NK-92 treated with Interleukin-12 subunit alpha and Interleukin-12 subunit beta, amount 100 ng/mL, for 24 hours (cell line): ENCODE results near the gene SCTR.

Experiments used
- DNase-seq: peaks from one replicate; lab custom pipeline; 2025; lab: John Stamatoyannopoulos, UW

Gene SCTR

DNA sequence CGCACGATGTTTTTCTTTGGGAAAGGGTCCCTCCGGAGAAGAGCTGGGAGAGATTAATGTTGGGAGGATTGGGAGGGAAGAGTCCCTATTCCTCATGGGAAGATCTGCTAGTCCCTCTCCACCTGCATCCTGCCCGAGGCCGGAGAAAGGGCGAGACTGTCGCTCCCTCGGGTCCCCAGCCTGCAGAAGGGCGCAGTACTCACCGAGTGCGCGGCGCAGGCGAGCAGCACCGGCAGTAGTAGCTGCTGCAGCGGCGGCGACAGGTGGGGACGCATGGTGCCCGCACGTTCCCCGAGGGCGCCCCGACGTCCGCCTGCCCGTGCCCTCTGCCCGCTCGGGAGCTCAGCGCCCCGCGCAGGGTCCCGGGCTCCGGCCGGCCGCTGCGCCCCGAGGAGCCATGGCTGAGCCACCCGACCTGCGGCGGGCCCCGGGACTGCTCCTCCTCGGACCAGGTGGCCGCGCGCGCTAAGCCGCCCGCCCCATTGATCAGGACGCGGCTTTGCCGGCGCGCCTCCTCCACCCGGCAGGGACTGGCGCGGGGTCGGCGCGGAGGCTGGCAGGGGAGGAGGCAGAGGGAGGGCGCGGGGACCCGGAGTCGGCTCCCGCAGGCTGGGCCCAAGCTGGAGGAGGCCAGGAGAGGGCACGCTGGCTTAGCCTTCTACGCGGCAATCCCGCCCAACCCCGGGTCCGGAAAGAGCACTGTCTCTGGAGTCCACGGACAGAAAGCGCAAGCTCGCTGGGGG, at the start of gene SCTR:
TSS of gene SCTR (minus strand) at position 532 of the 743 bp plus-strand sequence. CDS start at position 275, 257 bp downstream.
- no peak for DNase-seq

DNA sequence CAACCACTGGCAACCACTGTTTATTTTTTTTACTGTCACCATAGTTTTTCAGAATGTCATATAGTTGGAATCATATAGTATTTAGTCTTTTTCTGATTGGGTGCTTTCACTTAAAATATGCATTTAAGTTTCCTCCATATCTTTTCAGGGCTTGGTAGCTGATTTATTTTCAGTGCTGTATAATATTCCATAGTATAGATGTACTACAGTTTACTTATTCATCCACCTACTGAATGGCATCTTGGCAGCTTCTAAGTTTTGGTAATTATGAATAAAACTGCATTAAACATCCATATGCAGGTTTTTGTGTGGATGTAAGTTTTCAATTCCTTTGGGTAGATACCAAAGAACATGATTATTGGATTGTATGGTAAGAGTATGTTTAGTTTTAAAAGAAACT, 43.0 kb upstream of the SCTR start:
- DNase-seq = no peak

DNA sequence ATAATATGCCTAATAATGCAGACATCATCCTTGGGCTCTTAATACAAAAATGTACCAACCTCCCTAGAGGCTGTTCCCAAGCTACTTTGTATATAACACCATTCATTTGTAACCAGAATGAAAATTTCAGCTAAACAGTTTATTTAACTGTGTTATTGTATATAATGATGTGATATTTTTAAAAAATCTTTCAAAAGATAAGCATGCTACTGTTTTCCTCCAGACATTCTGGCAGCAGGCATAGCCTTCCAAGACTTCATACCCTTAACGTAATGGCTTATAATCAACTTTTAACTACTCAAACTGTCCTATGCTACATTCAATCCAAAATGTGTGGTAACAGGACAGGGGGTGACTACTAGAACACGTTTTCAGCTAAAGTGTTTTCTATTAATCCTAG, 41.2 kb upstream of the SCTR start:
- DNase-seq = no peak

DNA sequence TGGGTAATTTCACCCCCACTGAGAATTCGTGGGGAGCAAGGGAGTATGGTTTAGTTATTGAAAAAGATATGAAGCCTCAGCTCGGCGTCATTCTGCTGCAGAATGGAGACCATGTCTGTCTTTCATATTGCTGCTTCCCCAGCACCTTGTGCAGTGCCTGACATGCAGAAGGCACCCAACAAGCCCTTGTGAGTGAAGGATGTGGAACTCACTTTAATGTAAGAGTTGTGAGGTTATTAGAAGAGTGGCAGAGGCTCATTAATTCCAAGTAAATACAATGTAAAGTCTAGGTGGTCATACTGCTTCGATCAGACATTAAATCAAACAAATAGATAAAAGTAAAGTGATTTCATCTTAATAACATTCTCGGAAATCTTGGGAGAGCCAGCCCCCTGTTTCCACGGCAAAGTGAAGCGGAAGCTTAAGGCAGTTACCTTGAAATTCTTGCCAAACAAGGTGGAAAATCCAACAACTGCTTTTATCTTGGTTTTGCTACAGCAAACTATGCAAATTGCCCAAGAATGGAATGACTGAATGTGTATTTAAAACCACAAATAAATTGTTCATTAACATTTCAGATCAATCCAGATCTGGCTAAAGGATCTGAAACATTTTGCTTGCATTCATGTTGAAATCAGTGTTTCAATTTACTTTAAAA, 29.5 kb upstream of the SCTR start:
- DNase-seq = no peak

DNA sequence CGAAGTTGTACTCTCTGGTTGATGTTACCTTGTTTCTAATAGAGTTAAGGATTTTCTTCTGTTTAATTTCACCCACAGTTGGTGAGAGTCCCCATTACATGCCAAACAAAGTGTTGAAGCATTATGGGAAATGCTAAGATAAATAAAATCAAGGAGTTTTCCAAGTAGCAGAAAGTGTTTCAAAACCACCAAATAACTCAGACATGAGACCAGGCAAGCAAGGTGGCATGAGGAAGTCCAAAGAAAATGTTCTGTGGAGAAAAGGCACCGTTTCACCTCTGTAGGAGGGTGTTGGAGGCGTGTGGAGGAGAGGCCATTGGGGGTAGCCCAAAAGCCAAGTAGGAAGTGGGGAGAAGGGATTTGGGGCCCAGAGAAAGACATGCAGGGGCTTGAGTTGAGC, 28.6 kb upstream of the SCTR start:
- no peak for DNase-seq

DNA sequence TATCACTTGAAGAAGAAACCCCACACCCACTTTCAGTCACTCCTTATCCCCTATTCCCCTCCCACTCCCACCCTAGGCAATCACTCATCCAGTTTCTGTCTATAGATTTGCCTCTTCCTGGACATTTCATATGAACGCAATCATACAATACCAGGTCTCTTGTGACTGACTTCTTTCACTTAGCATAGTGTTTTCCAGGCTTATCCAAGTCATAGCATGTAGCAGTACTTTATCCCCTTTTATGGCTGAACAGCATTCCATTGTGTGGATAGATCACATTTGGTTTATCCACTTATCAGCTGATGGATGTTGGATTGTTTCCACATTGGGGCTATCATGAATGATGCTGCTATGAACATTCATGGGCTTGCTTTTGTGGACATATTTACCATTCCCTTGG, 26.6 kb upstream of the SCTR start:
- no peak for DNase-seq

DNA sequence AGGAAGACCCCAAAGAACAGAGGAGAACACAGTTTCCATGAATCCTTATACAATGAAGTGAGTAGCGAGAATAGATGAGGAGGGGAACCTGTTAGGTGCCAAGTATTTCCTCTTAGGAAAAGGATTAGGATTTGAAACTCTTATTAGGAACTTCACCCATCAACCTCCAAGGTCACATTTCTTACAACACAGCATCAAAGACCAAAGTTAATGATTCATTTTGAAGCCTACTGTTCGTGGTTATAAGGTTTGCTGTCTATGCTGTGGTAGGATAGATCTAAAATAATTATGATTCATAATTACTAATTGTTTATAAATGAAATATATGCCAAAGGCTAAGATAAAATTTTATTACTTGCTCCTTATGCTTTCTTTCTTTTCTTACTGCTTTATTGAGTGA, 26.1 kb upstream of the SCTR start:
- no peak for DNase-seq

DNA sequence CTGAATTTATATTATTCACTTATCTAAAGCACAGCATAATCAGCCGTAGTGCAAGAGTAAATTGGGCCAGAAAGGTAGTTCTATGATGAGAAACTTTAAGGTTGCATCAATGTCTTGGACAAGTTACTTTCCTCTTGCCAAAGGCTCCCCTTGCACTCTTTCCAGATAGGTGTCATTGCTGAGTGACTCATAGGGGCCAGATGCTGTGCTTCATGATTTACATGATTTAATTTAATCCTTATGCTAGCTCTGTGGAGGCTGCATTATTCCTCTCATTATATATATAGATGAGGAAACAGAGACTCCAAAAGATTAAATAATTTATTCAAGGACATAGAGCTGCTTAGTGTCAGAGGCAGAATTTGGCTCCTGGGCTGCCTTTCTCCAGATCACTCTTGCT, 25.0 kb upstream of the SCTR start:
- DNase-seq = no peak

DNA sequence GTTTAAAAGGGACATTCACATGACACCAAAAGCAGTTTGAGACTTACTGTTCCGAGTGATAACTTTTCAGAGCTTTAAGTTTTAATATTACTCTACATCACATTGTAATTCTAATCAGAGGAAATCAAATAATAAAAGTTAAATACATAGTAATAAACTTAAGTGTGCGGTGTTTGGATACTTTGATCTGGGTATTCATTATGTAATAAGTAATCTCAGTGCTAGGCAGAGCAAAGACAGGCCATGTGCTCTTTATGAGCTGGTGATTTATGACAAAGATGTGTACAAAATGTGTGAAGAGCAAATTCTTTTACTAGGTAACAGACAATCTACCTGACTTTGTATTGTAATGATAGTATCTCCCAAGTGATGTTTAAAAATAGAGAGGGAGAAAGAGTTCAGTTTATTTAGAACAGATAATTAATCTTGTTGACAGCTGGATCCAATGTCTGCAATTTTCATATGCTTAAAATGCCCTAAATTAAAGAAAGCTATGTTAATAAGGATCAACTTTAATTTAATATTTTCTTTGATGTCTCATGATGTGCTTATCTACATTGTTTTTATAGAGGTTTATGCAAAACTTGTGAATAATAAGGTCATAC, 24.3 kb upstream of the SCTR start:
- no peak for DNase-seq

DNA sequence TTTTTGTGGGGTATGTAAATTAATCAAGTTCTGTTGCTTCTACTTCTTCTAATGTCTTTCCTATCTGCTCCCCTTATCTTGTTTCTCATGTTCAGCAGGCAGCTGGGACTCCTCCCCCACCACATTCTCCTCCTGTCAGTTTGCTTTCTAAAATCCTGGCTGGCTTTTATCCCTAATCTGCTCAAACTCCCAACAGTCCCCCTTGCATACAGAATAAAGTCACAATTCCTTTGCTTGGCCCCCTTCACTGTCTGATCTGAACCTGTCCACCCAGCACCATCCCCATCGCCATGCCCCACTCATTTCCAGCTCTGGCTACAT, 22.1 kb upstream of the SCTR start:
- no peak for DNase-seq

DNA sequence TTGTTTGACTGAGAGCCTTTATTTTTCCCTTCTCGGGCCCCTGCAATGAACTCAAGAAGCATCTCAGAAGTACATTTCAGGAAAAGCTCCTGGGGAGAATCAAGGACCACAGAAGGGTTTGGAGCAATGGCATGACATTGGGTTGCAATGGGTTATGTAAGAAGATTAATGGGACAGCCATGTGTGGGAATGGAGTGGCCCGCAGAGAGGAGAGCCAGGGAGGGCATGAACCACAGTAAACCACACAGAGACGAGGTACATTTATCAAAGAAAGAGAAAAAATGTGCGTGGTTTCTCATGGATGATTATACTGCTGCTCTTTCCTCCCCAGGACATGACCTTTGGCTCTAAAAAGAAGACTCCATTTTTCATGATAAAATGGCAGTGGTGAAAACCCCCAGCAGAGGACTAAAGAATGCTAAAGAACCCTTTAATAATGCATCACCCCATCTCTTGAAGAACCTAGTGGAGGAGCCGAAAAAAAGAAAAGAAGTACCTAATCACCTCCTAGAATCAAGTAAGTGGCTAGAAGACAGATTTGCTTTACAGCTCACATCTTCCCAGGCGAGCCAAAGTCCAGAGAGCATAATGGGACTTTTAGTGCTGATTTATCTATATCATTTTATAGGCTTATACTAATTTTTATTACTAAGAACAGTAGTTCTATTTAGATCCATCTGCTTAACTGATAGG, 21.6 kb upstream of the SCTR start:
- DNase-seq = no peak

DNA sequence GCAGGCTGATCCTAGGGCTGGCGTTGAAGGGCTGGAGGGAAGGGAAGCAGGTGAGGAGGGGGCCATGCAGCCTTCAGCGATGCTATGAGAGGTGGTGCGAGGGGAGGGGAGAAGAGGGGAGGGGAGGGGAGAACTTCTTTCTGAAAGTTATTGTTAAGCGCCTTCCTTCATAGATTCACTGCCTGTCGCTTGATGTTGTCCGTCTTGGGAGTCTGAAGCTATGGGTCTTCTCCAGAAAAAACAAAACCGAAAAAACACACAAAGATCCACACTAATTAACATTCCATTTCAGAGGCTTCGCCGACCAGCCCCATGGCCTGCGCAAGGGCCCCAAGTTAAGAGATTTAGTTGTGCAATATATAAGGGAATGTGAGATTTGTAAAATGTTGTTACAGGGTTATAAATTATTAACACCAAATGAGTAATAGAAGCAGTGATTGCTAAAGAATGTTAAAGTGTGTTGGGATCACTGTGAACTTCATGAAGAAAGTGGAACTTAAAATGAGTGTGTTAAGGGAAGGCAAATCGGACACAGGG, 20.7 kb upstream of the SCTR start:
- no peak for DNase-seq

DNA sequence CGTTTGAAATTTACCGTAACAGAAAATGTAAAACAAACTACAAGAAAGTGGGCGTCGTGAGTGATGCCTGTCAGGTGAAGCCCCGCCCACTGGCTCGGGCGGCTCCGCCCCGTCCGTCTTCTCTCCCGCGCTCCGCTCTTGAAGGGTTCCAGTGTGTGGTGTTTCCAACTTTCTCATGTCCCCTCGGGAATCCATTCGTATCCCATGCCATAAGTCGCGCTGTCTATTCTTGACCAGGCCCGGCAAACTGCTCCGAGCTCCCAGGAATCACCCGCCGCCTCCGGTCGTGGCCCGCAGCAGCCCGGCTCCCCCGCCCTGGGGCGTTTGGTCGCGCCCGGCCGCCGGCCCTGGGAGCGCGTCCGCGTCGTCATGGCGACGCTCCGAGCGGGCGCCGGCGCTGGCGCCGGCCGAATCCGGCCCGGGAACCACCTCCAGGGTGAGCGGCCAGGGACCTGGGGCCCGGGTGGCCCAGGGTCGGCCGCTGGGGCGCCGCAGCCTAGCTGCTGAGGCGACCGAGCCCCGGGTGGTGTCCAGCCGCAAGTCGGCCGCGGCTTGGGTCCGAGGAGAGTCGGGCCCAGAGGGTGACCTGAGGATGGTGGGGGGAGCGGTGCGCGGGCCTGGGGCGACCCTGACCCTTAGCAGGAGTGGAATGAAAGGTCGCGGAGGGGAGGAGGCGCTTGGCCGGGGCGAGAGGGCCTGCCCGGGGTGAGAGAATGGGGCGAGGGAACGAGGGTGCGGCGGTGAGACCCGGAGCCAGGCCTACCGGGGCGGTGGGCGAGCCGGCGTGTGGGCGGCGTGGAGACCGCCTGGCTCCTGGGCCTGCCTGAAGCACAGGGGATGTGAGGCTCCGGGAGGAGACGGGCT, 20.0 kb upstream of the SCTR start, which contains the start of gene CFAP221:
TSS of gene CFAP221 (plus strand) at position 375 of the 864 bp plus-strand sequence. CDS start 1,683 bp downstream, outside the sequence.
- DNase-seq = no peak

DNA sequence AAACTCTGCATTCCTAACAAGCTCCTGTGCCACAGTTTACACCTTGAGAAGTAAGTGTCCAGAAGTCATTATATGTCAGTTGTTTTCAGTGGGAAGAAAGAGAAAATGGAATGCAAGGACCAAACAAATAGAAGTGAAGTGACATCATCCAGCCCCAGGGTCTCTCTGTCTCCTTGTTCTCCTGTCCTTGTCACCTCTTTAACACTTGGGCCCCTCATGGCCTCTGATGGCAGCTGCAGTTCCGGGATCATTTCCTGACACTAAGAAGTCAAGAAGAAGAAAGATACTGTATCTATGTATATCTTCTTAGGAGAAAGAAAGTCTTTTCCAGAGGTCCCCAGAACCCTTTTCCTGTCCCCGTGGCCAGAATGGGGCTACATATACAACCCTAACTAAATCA, 17.2 kb upstream of the SCTR start:
- no peak for DNase-seq

DNA sequence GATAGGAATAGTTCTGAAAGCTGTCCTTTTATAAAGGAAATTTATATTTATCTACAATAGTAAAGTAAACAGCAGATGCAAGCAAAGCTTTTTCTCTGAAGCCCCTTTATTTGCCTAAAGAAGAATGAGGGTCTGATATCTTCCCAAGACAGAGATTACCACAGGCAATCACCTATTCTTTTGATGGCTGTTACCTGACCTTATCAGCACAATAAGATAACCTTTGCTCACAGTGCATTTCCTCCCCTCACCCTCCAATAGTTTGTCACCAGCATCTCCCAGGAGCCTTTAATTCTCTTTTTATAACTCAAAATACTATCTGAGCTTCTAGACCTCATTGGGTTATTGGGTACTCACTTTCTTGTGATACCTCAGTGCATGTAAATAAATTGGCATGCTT, 13.5 kb upstream of the SCTR start:
- DNase-seq = no peak

DNA sequence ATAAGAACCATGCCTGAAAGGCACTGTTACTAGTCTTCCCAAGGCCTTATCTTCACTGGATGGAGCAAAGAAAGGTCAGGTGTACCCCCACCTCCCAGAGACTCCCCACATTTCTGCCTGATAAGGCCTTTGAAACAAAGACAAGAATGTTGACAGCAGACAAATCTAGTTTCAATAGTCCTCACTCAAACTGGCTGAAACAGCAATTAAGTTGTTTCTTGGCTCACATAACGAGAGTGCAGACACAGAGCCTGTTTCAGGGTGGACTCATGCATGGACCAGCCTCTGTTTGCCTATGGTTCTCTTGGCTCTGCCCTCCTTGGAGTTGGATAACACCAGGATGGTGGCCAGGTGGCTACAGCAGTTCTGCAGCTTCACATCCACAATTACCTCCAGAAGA, 12.4 kb upstream of the SCTR start:
- no peak for DNase-seq

DNA sequence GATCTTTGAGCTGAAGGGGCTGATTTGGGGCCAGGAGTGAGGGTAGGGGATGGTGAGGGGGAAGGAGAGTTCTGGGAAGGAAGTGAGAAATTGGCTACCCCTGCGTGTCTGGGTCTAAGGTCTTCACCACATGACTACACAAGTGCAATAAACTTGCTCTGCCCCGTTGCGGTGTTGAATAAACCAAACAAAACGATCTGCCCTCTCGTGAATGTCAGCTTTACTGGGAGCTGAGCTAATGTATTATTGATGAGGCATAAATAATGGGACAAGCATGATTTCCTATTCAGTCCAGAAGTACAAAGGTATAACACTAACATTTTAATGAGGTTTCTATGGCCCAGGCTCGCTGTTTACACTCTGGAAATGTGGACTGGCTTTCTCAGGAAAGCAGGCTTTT, 11.9 kb upstream of the SCTR start:
- no peak for DNase-seq

DNA sequence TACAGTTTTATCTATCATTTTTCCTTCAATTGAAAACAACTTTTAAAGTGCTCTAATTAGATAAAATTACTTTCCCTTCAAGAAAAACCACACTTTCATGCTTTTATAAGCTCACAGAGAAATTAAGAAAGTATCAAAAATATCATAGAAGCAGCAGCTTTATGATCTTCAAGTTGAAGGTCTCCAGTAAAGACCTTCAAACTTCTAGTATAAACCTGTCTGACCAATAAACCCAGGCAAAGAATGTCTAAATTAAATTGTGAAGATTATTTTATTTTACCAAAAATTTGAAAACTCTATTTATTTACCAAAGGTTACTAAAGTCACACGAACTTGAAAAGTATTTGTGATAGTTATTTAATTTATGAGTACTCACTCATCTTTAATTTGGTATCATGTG, 9.3 kb upstream of the SCTR start:
- no peak for DNase-seq

DNA sequence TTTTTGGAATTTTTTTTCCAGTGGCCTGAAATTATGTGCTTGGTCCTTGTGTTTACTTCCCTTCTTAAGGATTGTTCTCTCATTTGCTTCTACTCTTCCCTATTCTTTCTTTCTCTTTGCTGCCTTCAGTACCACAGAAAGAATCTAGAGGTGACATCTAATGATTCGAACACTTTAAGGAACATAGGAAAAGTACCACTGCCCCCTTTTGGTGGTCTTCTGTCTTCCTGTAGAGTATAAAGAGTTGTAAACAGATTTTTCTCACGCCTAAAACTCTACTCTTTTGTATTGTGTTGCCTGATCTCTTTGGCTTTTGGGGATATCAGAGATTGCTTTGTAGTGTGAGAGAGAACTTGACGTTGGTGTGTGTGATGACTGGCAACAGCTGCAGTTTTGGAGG, 7.0 kb upstream of the SCTR start:
- DNase-seq = no peak

DNA sequence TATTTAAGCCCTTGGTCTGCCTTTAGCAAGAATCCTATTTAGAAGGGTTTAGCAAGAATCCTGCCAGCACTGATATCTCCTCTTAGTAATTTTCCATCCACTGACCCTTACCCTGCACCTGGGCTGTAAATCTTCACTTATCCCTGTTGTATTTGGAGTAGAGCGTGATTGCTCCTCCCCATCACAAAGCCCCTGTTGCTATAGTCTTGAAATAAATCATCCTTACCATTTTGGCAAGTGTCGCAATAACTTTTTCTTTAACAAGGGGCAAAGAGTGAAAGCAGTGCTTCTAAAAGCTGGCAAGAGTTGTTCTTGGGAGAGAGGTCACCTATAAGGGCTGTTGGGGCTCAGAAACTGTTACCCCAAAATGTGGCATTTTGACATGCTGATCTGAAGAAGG, 3.7 kb upstream of the SCTR start:
- DNase-seq = no peak

DNA sequence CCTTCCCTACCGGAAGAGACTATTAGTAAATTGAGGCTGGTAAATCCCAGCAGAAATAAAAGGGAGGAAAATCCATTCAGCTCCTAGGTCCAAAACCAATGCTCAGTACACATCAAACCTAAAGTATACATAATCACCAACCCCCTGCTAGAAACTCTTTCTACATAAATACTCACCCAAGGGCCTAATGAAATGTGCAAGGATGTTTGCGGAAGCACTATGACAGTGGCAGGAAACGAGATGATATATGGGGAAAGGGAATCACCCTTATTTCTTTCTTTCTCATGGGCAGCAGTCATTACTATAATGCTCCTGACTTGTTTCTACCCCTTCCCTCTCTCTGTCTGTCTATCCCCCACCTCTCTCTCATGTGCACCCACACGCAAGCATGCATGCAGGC, 1.3 kb upstream of the SCTR start:
- DNase-seq = no peak
